ENCODE results near the gene SLC9A4.

SLC9A4 gene

DNA sequence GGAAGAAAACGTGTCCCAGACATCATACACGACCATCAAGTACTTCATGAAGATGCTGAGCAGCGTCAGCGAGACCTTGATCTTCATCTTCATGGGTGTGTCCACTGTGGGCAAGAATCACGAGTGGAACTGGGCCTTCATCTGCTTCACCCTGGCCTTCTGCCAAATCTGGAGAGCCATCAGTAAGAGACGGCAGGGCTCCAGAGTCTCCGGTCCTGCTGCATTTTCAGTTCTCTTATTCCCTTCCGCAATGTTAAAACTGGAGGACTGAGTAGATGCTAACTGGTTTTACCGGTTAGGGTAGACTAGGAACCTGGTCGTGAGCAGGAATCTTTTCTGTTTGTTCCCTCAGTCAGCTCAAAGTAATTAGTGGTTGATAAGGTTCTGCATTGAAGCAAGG is 32.3 kb downstream of the SLC9A4 start:
- DNase-seq, result no peak

DNA sequence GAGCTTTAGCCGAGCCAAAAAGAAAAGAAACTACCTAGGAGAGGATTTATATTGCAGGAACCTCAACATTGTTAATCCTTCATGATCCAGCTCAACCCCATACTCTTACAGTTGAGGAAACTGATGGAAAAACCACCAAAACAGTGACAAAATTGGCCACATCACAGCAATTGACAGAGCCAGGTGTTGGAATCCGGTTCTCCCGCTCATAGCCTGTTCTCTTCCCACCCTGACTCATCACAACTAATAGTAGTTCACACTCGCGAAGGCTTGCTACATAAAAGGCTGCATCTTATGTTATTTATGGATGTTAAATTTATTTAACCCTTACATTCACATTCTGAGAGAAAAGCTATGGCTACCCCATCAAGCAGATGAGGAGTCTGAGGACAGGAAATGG is 33.7 kb downstream of the SLC9A4 start:
- DNase-seq, result no peak

GRCh38 chr2:102508863-102509262 is 35.8 kb downstream of the SLC9A4 start:
- no peak for DNase-seq

DNA sequence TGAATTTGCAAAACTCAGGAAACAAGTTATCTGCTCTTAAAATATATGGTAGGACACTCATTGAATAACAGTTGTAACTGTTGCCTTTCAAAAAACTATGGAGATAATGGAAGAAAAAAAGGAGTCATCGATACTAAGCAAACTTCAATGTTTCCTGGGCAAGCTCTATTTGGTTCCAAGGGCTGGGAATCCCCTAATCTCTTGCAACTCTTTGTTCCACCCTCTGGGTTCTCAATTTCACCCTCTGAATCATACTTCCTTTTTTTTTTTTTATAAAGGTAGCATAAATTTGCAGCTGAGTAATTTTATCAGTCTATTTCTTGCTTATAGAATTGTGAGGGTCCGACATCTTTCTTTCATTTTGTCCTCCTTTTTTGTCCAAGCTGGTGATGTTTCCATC is 36.7 kb downstream of the SLC9A4 start:
- DNase-seq, result no peak

- no peak for DNase-seq
Measured at GRCh38 chr2:102510791-102511575, 38.0 kb downstream of the SLC9A4 start.

DNA sequence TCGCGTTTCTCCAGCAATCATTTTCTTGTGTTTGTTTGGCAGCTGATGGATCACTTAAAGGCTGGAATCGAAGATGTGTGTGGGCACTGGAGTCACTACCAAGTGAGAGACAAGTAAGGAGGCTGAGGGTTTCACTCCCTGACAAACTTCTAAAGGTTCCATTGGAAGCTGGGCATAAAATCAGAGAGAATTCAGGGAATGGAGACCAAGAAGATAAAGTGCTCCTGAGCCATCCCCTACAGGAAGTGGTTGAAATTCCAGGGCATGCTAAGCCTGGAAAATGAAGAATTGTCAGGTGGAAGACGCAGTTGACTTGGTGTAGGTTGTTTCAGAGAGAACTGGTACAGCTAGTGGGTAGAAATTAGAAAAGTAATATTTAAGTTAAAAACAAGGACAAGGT is 39.1 kb downstream of the SLC9A4 start:
- no peak for DNase-seq

GRCh38 chr2:102513355-102513939 is 40.4 kb downstream of the SLC9A4 start:
- peak; percentile 42 to 74 for DNase-seq

DNA sequence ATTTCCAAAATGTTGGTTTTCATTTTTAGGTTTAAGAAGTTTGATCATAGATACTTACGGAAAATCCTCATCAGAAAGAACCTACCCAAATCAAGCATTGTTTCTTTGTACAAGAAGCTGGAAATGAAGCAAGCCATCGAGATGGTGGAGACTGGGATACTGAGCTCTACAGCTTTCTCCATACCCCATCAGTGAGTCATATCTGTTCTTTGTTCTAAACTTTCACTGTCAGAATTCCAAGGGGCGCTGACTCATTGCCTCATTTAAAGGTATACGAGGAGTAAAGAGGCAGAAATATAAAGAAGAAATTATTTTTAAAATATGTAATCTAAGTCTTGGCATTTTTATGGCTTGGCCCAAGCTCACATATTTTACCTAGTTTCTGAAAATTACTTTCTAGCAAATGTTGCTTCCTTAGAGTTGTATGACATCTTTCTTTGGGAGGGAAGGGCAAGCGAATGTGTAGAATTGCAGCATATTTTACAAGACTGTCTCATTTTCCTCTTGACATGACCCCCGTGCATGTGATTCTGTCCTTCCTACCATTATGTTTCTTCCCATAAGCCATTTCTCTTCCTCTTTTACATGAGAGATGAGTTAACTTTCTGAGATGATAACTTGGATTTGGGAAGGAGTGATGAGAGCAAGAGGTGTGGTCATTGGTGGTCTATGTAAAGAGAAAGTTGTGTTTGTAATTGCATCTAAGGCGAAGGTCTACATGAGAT is 41.2 kb downstream of the SLC9A4 start:
- no peak for DNase-seq

DNA sequence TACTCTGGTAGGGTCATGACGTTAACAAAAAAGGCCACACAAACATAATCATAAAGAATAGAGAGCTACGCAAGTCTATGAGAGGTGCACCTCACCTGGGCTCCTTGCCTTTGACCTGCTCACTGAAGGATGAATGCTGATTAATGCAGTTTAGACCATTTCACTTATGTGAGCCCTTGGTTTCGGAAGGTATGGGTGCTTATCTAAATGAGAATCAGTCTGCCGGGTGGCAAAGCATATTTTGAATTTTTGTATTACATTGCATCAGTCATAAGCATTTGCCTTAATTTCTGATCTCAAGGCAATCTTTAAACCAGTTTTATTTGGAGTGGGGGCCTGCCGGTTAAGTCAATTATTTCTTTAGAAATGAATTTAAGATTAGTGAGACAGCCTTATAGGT is 42.8 kb downstream of the SLC9A4 start:
- DNase-seq, result no peak

DNA sequence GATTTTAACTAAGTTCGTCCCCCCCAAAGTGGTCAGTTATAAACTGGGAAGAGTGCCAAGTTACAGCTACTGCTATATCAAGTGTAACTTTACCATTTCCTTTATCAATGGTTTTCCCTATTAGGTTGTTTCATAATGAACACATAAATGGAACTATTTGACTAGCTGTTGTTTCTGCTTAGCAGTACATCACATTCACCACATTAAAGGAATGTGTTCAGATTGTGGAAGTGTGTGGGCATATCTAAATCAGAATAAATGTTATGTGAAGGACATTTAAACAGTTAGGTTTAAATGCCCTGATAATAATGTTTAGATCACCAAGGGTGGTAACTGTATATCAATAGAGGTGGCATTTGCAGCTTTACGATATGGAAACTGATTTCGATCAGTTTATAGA is 45.1 kb downstream of the SLC9A4 start:
- no peak for DNase-seq

DNA sequence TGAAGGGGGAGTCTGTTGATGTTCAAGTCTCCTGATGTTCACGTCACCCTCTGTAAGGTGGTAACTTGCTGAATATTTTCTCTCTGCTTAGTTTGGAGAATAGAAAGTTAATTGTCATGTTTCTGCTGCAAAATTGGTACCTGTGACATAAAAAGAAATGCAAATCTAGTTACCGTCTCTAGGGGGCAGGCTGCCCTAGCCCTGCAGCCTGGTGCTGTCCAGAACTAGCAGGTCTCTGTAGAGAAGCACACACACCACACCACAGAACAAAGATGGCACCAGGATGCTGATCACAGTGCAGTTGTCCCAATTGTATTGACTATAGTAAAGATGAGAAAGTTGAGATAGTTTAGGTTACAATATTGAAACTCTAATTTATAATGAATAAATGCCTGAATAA is 47.0 kb downstream of the SLC9A4 start:
- DNase-seq, result peak in 1 of 2 experiments; percentile 31

DNA sequence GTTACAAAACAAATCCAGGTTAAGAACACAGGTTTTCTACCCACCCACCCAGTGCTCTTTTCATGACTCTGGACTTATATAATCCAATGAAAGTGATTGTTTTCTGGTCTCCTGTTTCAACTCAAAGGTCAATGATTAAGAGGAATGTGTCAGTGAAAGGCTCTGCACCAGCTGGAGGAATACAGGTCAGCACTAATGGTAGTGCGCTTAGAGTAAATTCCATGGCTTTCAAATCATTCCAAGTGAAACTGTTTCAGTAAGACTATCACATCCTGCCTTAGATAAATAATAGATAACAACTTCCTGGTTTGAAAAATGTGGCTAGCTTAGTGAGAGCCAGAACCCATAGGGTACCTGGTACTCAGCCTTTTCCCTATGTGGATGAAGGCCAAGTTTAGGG is 47.8 kb downstream of the SLC9A4 start:
- no peak for DNase-seq

- DNase-seq, result no peak
Measured at GRCh38 chr2:102522162-102522561, 49.1 kb downstream of the SLC9A4 start.

DNA sequence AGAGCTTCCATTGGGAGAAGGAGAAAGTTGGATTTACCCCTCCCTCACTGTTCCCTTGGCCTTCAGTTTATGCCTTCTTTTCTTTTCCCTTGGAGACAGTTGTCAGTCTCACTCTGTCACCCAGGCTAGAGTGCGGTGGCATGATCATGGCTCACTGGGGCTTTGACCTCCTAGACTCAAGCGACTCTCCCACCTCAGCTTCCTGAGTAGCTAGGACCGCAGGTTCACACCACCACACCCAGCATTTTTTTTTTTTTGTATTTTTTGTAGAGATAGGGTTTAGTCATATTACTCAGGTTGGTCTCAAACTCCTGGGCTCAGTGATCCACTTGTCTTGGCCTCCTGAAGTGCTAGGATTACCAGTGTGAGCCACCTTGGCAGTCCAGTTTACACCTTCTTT is 49.9 kb downstream of the SLC9A4 start:
- no peak for DNase-seq

DNA sequence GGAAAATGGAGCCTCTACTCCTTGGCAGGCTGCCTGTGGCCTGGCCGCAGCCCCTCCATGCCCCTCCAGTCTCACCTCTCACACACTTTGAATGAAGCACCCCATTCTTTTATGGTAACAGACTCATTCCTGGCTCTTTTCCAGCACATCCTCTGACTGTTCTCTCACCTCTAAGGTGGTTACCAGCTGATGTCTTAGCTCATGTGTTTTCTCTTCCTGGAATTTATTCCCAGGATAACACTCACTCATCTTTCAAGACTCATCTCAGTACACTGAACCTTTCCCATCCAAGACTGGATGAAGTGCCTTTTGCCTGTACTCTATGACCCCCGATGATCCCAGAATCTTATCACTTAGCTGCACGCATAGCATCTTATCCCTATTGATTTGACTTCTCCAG is 50.6 kb downstream of the SLC9A4 start:
- DNase-seq, result no peak

DNA sequence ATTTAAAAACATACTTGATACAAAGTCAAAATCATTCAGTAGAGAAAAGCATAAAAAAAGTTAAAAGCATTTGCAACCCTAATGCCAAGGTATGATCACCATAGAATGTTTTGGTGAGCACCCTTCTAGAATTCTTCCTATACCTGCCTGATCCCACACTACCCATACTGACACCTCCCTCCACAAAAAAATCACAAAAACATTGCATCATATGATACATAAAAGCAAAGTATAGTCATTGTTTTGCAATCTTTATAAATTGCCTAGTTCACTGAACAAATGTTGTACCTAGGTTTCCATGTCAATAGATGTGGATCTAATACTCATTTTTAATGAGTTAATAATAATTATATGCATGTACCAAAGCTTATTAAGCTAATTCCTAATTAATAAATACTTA is 54.1 kb downstream of the SLC9A4 start:
- no peak for DNase-seq

DNA sequence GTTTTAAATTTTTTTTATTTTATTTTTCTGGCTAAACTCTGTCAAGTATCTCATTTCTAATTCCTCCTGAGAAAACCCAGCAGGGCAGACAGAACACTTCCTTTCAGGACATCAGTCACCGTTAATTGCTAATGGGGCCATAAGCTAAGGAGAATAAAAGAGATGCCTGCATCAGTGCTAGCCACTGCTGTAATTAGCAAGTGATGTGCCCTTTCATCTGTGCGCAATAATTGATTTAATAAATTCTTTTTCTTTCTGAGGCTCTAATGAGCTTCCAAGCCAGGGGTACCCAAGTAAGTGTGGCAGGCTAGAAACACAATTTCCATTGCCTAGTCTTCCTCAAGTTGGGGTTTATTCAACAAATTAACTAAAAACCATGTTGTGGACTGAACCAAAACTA is 65.5 kb downstream of the SLC9A4 start:
- no peak for DNase-seq

DNA sequence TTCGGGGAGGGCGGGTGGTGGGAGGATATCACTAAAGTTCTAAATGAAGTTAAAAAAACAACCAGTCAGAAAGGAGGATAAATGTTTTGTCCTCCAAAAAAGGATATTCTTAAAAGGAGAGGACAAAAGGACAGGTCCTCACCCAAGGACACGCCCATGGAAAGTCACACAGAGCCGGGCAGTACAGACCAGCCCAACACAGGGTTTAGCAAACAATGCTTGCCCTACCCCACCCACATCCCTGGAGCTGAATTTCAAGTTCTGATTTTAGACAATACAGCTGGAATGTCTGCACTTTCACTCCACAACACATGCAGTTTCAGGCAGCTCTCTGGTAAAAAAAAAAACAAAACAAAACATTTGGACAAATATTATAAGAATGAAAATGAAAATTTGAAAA is 67.9 kb downstream of the SLC9A4 start:
- DNase-seq, result no peak

- DNase-seq, result no peak
Measured at GRCh38 chr2:102544182-102544581, 71.2 kb downstream of the SLC9A4 start.

DNA sequence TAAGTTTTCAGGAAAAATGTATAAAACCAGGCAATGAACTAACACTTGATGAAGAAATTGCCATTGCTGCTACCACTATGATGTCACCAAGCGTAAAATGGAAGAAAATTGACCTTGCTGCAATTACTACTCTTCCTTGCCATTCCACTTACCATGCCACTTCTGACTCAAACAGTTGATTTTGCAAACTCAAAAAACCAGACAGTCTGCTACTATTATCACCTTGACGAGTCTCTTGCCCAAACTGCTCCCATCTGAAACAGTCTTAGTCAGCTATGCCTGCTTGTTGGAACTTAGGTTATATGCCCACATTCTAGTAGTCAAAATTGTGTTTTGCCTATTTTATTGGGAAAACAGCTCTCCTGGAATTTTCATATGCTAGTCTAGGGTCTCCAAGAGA is 74.4 kb downstream of the SLC9A4 start:
- no peak for DNase-seq

- no peak for DNase-seq
Measured at GRCh38 chr2:102549027-102549426, 76.0 kb downstream of the SLC9A4 start.

DNA sequence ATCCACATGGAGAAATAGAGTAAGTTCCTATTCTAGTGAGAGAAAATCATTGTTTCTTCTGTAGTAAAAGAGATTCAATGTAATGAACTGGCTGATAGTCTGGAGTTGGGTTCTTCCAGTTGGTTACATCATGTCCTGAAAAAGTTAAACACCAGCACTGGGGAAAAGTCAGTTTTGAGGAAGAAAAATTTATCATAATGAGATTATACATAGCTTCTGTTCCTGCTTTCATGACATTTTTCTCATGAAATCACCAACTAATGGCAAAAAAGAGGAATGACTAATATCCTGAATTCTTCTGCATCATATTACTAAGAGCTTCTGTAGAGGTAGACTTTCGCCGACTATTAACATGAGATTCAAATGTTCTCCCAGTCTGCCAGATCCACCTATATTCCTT is 77.1 kb downstream of the SLC9A4 start:
- DNase-seq, result no peak

GRCh38 chr2:102551329-102552096 is 78.5 kb downstream of the SLC9A4 start:
- no peak for DNase-seq

GRCh38 chr2:102553601-102554000 is 80.6 kb downstream of the SLC9A4 start:
- DNase-seq, result no peak
